ENCODE data around the gene PI4KA.

The PI4KA gene

DNA sequence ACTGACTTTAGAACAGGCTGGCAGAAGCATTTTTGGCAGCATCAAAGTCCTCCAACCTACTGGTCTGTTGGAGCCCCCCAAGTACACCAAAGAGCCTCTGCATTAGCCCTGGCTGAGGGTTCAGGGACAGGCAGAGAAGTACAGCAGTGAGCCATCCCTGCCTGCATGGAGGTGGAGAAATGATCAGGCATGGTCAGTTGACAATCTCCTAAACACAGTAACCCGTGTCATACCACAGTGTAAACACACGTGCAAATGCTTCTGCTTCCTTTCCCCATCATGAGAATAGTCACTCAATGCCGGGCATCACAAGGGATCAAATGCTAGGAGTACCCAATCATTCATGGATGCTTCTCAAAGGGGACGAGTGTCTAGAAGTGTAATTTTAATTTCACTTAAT lies 76.5 kb downstream of the PI4KA start:
- no peaks in the 10 kb centered on the region for H3K36me3 ChIP-seq (ENCODE audit: insufficient read depth)
- H3K27ac ChIP-seq, result no peak overlapping the region
- H3K9ac ChIP-seq, result no peak overlapping the region
- H3K4me2 ChIP-seq, result no peak overlapping the region
- TF ChIP-seq, protein P1, sequence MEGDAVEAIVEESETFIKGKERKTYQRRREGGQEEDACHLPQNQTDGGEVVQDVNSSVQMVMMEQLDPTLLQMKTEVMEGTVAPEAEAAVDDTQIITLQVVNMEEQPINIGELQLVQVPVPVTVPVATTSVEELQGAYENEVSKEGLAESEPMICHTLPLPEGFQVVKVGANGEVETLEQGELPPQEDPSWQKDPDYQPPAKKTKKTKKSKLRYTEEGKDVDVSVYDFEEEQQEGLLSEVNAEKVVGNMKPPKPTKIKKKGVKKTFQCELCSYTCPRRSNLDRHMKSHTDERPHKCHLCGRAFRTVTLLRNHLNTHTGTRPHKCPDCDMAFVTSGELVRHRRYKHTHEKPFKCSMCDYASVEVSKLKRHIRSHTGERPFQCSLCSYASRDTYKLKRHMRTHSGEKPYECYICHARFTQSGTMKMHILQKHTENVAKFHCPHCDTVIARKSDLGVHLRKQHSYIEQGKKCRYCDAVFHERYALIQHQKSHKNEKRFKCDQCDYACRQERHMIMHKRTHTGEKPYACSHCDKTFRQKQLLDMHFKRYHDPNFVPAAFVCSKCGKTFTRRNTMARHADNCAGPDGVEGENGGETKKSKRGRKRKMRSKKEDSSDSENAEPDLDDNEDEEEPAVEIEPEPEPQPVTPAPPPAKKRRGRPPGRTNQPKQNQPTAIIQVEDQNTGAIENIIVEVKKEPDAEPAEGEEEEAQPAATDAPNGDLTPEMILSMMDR (conservative IDR thresholded peaks at IDR 0.05; ENCODE audit: low read depth, low read length), result no peak
- H3K79me2 ChIP-seq (ENCODE audit: insufficient read depth, low read depth), result no peaks in the 10 kb centered on the region
- no peak overlapping the region for H3K4me3 ChIP-seq (IDR thresholded peaks at IDR 0.05; ENCODE audit: insufficient read depth, low read depth, low read length)
- H3K27me3 ChIP-seq (ENCODE audit: insufficient read depth, low read depth), result no peaks in the 10 kb centered on the region
- no peak overlapping the region for H2AFZ ChIP-seq (ENCODE audit: low read depth)
- H4K20me1 ChIP-seq (ENCODE audit: insufficient read depth), result no peaks in the 10 kb centered on the region; the same call in 1 of the 2 replicates
- H3K4me1 ChIP-seq (ENCODE audit: low read depth, poor library complexity, severe bottlenecking), result peaks cover 3% of the 10 kb centered on the region

DNA sequence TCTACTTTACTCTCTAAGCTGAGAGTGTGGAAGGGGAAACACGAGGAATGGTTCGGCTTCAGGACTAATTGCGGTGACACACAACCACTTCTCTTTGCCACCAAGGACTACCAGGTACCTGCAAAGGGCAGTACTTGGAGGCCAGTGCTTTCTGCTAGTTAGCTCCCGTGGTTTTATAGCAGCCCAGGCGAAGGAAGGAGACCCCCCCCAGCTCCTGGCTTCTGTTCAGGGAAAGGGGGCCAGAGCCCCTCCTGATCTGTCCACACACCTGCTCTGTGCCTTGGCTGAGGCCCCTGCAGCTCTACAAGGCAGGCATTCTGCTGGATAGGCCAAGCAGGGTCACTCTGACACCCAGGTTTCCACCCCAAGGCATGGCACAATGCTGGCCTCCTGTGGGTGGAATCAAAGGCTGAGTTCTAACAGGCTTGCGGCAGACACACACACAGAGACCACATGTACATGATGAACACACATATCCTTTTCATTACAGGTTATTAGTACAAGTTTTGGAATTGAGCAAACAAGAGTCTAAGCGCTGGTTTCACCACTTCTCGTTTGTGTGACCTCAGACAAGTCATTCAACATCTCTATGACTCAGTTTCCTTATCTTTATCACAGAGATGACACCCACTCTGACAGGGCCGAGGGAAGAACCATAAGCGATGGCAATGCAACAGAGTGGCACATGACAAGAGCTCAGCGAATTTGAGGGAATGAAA lies 77.2 kb downstream of the PI4KA start:
- Histone ChIP-seq H3K36me3 (ENCODE audit: insufficient read depth) (no peaks in the 10 kb centered on the region), H2AFZ (ENCODE audit: low read depth) (no peak overlapping the region), H4K20me1 (ENCODE audit: insufficient read depth) (no peaks in the 10 kb centered on the region; the same call in 1 of the 2 replicates), H3K9ac (no peak overlapping the region), H3K4me3 (IDR thresholded peaks at IDR 0.05; ENCODE audit: insufficient read depth, low read depth, low read length) (no peak overlapping the region), H3K79me2 (ENCODE audit: insufficient read depth, low read depth) (no peaks in the 10 kb centered on the region), H3K4me2 (no peak overlapping the region), H3K27me3 (ENCODE audit: insufficient read depth, low read depth) (no peaks in the 10 kb centered on the region), H3K27ac (no peak overlapping the region), H3K4me1 (ENCODE audit: low read depth, poor library complexity, severe bottlenecking) (peaks cover 3% of the 10 kb centered on the region)
- TF ChIP-seq, protein P1 (conservative IDR thresholded peaks at IDR 0.05; ENCODE audit: low read depth, low read length), result no peak

DNA sequence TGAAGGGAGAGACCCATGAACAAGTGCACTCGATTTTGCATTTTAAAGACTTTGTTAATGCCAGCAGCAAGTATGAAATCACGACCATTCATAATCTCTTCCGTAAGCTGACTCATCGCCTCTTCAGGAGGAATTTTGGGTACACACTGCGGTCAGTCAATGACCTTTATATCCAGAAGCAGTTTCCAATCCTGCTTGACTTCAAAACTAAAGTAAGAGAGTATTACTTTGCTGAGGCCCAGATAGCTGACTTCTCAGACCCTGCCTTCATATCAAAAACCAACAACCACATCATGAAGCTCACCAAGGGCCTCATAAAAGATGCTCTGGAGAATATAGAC lies 78.8 kb downstream of the PI4KA start:
- Histone ChIP-seq H3K27ac (no peak overlapping the region), H3K4me3 (IDR thresholded peaks at IDR 0.05; ENCODE audit: insufficient read depth, low read depth, low read length) (no peak overlapping the region), H2AFZ (ENCODE audit: low read depth) (no peak overlapping the region), H3K27me3 (ENCODE audit: insufficient read depth, low read depth) (no peaks in the 10 kb centered on the region), H3K9ac (no peak overlapping the region), H3K4me2 (no peak overlapping the region), H3K36me3 (ENCODE audit: insufficient read depth) (no peaks in the 10 kb centered on the region), H3K79me2 (ENCODE audit: insufficient read depth, low read depth) (no peaks in the 10 kb centered on the region), H3K4me1 (ENCODE audit: low read depth, poor library complexity, severe bottlenecking) (peaks cover 3% of the 10 kb centered on the region), H4K20me1 (ENCODE audit: insufficient read depth) (no peaks in the 10 kb centered on the region; the same call in 1 of the 2 replicates)
- TF ChIP-seq, protein P1 (conservative IDR thresholded peaks at IDR 0.05; ENCODE audit: low read depth, low read length), result no peak

DNA sequence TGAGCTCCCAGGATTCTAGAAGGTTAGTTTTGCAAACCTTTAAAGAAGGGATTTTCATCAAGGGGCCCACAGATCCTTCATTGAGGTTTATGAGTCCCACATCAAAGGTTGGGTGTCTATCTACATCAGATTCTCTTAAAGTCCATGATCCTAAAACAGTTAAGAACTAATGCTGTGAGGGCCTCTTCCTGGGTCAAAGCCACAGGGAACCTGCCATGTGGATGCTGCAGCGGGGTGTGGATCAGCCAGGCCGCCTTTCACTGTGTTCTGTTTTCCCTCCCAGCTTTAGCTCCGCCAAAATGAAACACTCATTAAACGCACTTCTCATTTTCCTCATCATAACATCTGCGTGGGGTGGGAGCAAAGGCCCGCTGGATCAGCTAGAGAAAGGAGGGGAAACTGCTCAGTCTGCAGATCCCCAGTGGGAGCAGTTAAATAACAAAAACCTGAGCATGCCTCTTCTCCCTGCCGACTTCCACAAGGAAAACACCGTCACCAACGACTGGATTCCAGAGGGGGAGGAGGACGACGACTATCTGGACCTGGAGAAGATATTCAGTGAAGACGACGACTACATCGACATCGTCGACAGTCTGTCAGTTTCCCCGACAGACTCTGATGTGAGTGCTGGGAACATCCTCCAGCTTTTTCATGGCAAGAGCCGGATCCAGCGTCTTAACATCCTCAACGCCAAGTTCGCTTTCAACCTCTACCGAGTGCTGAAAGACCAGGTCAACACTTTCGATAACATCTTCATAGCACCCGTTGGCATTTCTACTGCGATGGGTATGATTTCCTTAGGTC lies 79.4 kb downstream of the PI4KA start:
- Histone ChIP-seq H3K27me3 (ENCODE audit: insufficient read depth, low read depth) (no peaks in the 10 kb centered on the region), H3K4me1 (ENCODE audit: low read depth, poor library complexity, severe bottlenecking) (peaks cover 3% of the 10 kb centered on the region), H3K27ac (no peak overlapping the region), H4K20me1 (ENCODE audit: insufficient read depth) (no peaks in the 10 kb centered on the region), H2AFZ (ENCODE audit: low read depth) (no peak overlapping the region), H3K4me2 (no peak overlapping the region), H3K9ac (no peak overlapping the region), H3K4me3 (IDR thresholded peaks at IDR 0.05; ENCODE audit: insufficient read depth, low read depth, low read length) (no peak overlapping the region), H3K79me2 (ENCODE audit: insufficient read depth, low read depth) (no peaks in the 10 kb centered on the region), H3K36me3 (ENCODE audit: insufficient read depth) (no peaks in the 10 kb centered on the region)
- TF ChIP-seq, protein P1 (conservative IDR thresholded peaks at IDR 0.05; ENCODE audit: low read depth, low read length), result no peak

All from KMS-11 (cell line).